Measurements from ENCODE around the gene MAP6D1.

Gene MAP6D1

GRCh38 chr3:183809270-183809669 lies 16.1 kb downstream of the MAP6D1 start:
- Histone ChIP-seq H3K27ac (ENCODE audit: low read length) (no peak overlapping the region), H3K79me2 (ENCODE audit: insufficient read depth, low read length) (no peaks in the 10 kb centered on the region), H3K4me2 (ENCODE audit: insufficient read depth, low read length) (no peak overlapping the region), H3K4me3 (ENCODE audit: low read depth in 1 of 2, low read length in 2 of 2) (no peak overlapping the region), H4K20me1 (ENCODE audit: insufficient read depth, low read length) (no peaks in the 10 kb centered on the region), H2AFZ (ENCODE audit: low read depth, low read length) (no peak overlapping the region), H3K27me3 (ENCODE audit: insufficient read depth, low read length, poor library complexity) (no peaks in the 10 kb centered on the region), H3K9ac (ENCODE audit: low read depth, low read length) (no peak overlapping the region), H3K36me3 (ENCODE audit: insufficient read depth, low read length) (peaks cover 86% of the 10 kb centered on the region), H3K9me3 (ENCODE audit: insufficient read depth, low read length, severe bottlenecking) (no peaks in the 10 kb centered on the region), H3K4me1 (ENCODE audit: insufficient read depth, low read length) (no peaks in the 10 kb centered on the region)
- no peak for ATAC-seq (ENCODE audit: insufficient read depth, low read depth)
- TF ChIP-seq CTCF (IDR thresholded peaks at IDR 0.05; ENCODE audit: borderline replicate concordance, extremely low read depth, low read length, poor library complexity, severe bottlenecking) (no peak), EZH2 (IDR thresholded peaks at IDR 0.05; ENCODE audit: borderline replicate concordance, low read depth, low read length, severe bottlenecking) (no peak)
- DNase-seq = no peak

GRCh38 chr3:183808355-183808754 lies 17.0 kb downstream of the MAP6D1 start:
- peaks cover 94% of the 10 kb centered on the region for H3K36me3 ChIP-seq (ENCODE audit: insufficient read depth, low read length)
- no peak for ATAC-seq (ENCODE audit: insufficient read depth, low read depth)

GRCh38 chr3:183807881-183808280 lies 17.5 kb downstream of the MAP6D1 start:
- H3K4me1 ChIP-seq (ENCODE audit: insufficient read depth, low read length) = no peaks in the 10 kb centered on the region
- H3K36me3 ChIP-seq (ENCODE audit: insufficient read depth, low read length) = peaks cover 96% of the 10 kb centered on the region
- H3K27me3 ChIP-seq (ENCODE audit: insufficient read depth, low read length, poor library complexity) = no peaks in the 10 kb centered on the region
- H3K9ac ChIP-seq (ENCODE audit: low read depth, low read length) = no peak overlapping the region
- DNase-seq (no peak), ATAC-seq (ENCODE audit: insufficient read depth, low read depth) (no peak)
- H4K20me1 ChIP-seq (ENCODE audit: insufficient read depth, low read length) = no peaks in the 10 kb centered on the region
- no peaks in the 10 kb centered on the region for H3K9me3 ChIP-seq (ENCODE audit: insufficient read depth, low read length, severe bottlenecking)
- no peaks in the 10 kb centered on the region for H3K79me2 ChIP-seq (ENCODE audit: insufficient read depth, low read length)
- H3K4me2 ChIP-seq (ENCODE audit: insufficient read depth, low read length) = no peak overlapping the region
- no peak for TF ChIP-seq EZH2 (IDR thresholded peaks at IDR 0.05; ENCODE audit: borderline replicate concordance, low read depth, low read length, severe bottlenecking)
- no peak for TF ChIP-seq CTCF (IDR thresholded peaks at IDR 0.05; ENCODE audit: borderline replicate concordance, extremely low read depth, low read length, poor library complexity, severe bottlenecking)
- H2AFZ ChIP-seq (ENCODE audit: low read depth, low read length) = no peak overlapping the region
- H3K27ac ChIP-seq (ENCODE audit: low read length) = no peak overlapping the region
- H3K4me3 ChIP-seq (ENCODE audit: low read depth in 1 of 2, low read length in 2 of 2) = no peak overlapping the region

More at GRCh38 chr3:183808355-183808754, 17.0 kb downstream of the MAP6D1 start:
- Histone ChIP-seq H3K4me3 (ENCODE audit: low read depth in 1 of 2, low read length in 2 of 2) (no peak overlapping the region), H3K9me3 (ENCODE audit: insufficient read depth, low read length, severe bottlenecking) (no peaks in the 10 kb centered on the region), H3K4me2 (ENCODE audit: insufficient read depth, low read length) (no peak overlapping the region), H3K9ac (ENCODE audit: low read depth, low read length) (no peak overlapping the region), H3K27me3 (ENCODE audit: insufficient read depth, low read length, poor library complexity) (no peaks in the 10 kb centered on the region), H3K27ac (ENCODE audit: low read length) (no peak overlapping the region), H2AFZ (ENCODE audit: low read depth, low read length) (no peak overlapping the region), H3K79me2 (ENCODE audit: insufficient read depth, low read length) (no peaks in the 10 kb centered on the region), H4K20me1 (ENCODE audit: insufficient read depth, low read length) (no peaks in the 10 kb centered on the region), H3K4me1 (ENCODE audit: insufficient read depth, low read length) (no peaks in the 10 kb centered on the region)
- DNase-seq = no peak
- no peak for TF ChIP-seq CTCF (IDR thresholded peaks at IDR 0.05; ENCODE audit: borderline replicate concordance, extremely low read depth, low read length, poor library complexity, severe bottlenecking)
- no peak for TF ChIP-seq EZH2 (IDR thresholded peaks at IDR 0.05; ENCODE audit: borderline replicate concordance, low read depth, low read length, severe bottlenecking)

- ATAC-seq (ENCODE audit: insufficient read depth, low read depth) (no peak), DNase-seq (no peak)
- H3K27ac ChIP-seq (ENCODE audit: low read length) = no peak overlapping the region
- no peaks in the 10 kb centered on the region for H4K20me1 ChIP-seq (ENCODE audit: insufficient read depth, low read length)
- H2AFZ ChIP-seq (ENCODE audit: low read depth, low read length) = no peak overlapping the region
- H3K36me3 ChIP-seq (ENCODE audit: insufficient read depth, low read length) = peaks cover 96% of the 10 kb centered on the region
- no peaks in the 10 kb centered on the region for H3K79me2 ChIP-seq (ENCODE audit: insufficient read depth, low read length)
- no peaks in the 10 kb centered on the region for H3K27me3 ChIP-seq (ENCODE audit: insufficient read depth, low read length, poor library complexity)
- no peak overlapping the region for H3K4me2 ChIP-seq (ENCODE audit: insufficient read depth, low read length)
- H3K9me3 ChIP-seq (ENCODE audit: insufficient read depth, low read length, severe bottlenecking) = no peaks in the 10 kb centered on the region
- no peak for TF ChIP-seq EZH2 (IDR thresholded peaks at IDR 0.05; ENCODE audit: borderline replicate concordance, low read depth, low read length, severe bottlenecking)
- TF ChIP-seq CTCF (IDR thresholded peaks at IDR 0.05; ENCODE audit: borderline replicate concordance, extremely low read depth, low read length, poor library complexity, severe bottlenecking) = no peak
- H3K9ac ChIP-seq (ENCODE audit: low read depth, low read length) = no peak overlapping the region
- H3K4me3 ChIP-seq (ENCODE audit: low read depth in 1 of 2, low read length in 2 of 2) = no peak overlapping the region
- H3K4me1 ChIP-seq (ENCODE audit: insufficient read depth, low read length) = no peaks in the 10 kb centered on the region
Measured at GRCh38 chr3:183807209-183807728, 18.1 kb downstream of the MAP6D1 start.

Data from DND-41 (cell line).